ENCODE results near the gene SAMD4A.

DNA sequence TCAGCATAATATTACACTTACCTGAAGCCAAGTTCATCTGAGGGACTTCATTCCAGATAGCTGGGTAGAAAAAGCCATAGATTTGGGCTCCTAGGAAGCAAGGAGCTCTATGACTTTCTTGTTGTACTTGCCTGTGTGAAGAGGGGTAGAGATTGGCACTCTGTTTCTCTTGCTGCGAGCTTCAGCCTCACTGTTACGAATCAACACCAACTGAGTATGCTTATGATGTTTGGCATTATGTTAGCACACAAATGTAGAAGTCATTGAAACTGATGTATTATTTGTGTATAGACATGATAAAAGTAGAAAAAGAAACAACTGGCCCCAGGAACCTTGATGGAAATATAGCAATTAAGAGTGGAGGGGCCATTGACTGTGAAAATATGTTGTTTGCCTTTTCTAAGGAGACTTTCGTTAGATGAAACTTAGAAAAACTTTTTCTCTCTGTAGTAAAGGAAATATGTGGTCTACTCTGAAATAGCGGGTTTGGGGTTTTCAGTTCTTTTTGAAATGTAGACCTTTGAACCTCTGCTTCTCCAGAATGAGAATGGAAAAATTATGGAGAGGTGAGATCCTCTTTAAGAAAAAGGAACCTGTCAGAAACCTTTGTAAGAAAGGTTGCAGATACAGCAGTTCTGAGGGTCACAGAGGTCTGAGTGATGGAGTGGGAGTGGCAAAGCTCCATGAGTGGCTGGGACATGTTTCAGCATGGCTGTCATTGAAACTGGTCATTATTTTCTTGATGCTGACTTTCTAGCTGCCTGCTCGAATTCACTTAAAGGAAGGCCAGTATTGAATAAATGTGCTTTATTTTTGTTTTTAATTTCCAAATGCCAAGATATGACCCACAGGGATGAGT lies 175.8 kb downstream of the SAMD4A start:
- TF ChIP-seq, protein P1, sequence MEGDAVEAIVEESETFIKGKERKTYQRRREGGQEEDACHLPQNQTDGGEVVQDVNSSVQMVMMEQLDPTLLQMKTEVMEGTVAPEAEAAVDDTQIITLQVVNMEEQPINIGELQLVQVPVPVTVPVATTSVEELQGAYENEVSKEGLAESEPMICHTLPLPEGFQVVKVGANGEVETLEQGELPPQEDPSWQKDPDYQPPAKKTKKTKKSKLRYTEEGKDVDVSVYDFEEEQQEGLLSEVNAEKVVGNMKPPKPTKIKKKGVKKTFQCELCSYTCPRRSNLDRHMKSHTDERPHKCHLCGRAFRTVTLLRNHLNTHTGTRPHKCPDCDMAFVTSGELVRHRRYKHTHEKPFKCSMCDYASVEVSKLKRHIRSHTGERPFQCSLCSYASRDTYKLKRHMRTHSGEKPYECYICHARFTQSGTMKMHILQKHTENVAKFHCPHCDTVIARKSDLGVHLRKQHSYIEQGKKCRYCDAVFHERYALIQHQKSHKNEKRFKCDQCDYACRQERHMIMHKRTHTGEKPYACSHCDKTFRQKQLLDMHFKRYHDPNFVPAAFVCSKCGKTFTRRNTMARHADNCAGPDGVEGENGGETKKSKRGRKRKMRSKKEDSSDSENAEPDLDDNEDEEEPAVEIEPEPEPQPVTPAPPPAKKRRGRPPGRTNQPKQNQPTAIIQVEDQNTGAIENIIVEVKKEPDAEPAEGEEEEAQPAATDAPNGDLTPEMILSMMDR (IDR thresholded peaks at IDR 0.05) = no peak
- TF ChIP-seq POLR2A (IDR thresholded peaks at IDR 0.05) = no peak
